ENCODE measurements around the gene BANK1.

The BANK1 gene

DNA sequence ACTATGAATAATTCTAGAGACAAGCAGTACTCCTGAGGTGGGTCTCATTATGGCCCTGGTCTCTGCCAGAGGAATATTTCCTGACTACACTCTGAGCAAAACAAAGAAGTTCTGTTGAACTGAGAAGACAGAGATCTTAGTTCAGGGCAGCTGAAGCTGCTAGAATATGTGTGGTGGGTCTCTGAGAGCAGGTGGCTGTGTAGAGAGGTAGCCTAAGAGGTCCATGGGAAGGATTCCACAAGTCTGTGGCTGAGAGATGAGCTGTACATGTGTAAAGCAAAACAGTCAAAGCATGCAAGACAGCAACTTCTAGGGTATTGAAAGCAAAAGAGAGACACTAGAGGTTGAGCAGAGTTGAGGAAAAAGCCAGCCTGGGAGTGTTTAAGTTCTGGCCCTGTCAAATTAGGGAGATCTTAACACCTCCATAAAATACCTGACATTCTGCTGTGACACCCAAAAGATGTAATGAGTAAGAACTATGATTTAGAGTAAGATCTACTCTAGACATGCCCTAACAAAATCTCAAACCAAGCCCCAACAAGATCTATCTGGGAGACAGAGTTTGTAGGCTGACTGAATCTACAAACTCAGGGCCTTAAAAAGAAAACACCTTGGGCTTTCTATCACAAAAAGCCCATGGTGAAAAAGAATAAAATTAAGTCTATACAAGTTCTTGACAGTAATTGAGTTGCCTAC, 274.4 kb downstream of the BANK1 start:
- Histone ChIP-seq H3K27me3 (ENCODE audit: insufficient read depth, low read depth, severe bottlenecking) (no peaks in the 10 kb centered on the region), H3K27ac (no peak overlapping the region), H3K36me3 (no peaks in the 10 kb centered on the region), H3K9me3 (ENCODE audit: severe bottlenecking) (no peaks in the 10 kb centered on the region), H3K4me3 (ENCODE audit: low read depth, low read length) (no peak overlapping the region)
- TF ChIP-seq, protein P1, sequence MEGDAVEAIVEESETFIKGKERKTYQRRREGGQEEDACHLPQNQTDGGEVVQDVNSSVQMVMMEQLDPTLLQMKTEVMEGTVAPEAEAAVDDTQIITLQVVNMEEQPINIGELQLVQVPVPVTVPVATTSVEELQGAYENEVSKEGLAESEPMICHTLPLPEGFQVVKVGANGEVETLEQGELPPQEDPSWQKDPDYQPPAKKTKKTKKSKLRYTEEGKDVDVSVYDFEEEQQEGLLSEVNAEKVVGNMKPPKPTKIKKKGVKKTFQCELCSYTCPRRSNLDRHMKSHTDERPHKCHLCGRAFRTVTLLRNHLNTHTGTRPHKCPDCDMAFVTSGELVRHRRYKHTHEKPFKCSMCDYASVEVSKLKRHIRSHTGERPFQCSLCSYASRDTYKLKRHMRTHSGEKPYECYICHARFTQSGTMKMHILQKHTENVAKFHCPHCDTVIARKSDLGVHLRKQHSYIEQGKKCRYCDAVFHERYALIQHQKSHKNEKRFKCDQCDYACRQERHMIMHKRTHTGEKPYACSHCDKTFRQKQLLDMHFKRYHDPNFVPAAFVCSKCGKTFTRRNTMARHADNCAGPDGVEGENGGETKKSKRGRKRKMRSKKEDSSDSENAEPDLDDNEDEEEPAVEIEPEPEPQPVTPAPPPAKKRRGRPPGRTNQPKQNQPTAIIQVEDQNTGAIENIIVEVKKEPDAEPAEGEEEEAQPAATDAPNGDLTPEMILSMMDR (IDR thresholded peaks at IDR 0.05; ENCODE audit: low read depth, low read length) = no peak
- no peak for DNase-seq

- H3K4me3 ChIP-seq (ENCODE audit: low read depth, low read length) = no peak overlapping the region
- no peak for DNase-seq
- no peaks in the 10 kb centered on the region for H3K36me3 ChIP-seq
- H3K27me3 ChIP-seq (ENCODE audit: insufficient read depth, low read depth, severe bottlenecking) = no peaks in the 10 kb centered on the region
- H3K9me3 ChIP-seq (ENCODE audit: severe bottlenecking) = no peaks in the 10 kb centered on the region
- H3K27ac ChIP-seq = no peak overlapping the region
- TF ChIP-seq, protein P1 (IDR thresholded peaks at IDR 0.05; ENCODE audit: low read depth, low read length) = no peak
Measured at GRCh38 chr4:102076622-102077021, 286.1 kb downstream of the BANK1 start.

DNA sequence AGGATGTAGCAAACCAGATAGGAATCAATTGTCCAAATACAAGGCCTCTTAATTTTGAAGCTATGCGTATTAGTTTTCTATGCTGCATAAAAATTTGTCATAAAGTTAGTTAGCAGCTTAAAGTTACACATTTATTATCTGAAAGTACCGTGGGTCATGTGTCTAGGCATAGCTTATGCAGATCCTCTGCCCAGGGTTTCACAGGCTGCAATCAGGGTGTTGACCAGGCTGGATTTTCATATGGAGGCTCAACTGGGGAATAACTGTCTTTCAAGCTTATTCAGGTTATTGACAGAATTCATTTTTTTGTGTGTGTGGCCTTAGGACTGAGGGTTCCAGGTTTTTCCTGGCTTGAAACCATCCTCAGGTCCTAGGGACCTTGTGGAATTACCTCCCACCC, 289.7 kb downstream of the BANK1 start:
- no peak for DNase-seq
- H3K9me3 ChIP-seq (ENCODE audit: severe bottlenecking) = no peaks in the 10 kb centered on the region
- TF ChIP-seq, protein P1 (IDR thresholded peaks at IDR 0.05; ENCODE audit: low read depth, low read length) = no peak

GRCh38 chr4:102089850-102090621, 299.5 kb downstream of the BANK1 start:
- TF ChIP-seq, protein P1 (IDR thresholded peaks at IDR 0.05; ENCODE audit: low read depth, low read length) = no peak
- no peak for DNase-seq
- Histone ChIP-seq H3K4me3 (ENCODE audit: low read depth, low read length) (no peak overlapping the region), H3K27me3 (ENCODE audit: insufficient read depth, low read depth, severe bottlenecking) (no peaks in the 10 kb centered on the region), H3K9me3 (ENCODE audit: severe bottlenecking) (no peaks in the 10 kb centered on the region), H3K27ac (no peak overlapping the region), H3K36me3 (no peaks in the 10 kb centered on the region)

More for the DNA sequence above, 289.7 kb downstream of the BANK1 start:
- H3K4me3 ChIP-seq (ENCODE audit: low read depth, low read length) = no peak overlapping the region
- H3K27ac ChIP-seq = no peak overlapping the region
- H3K27me3 ChIP-seq (ENCODE audit: insufficient read depth, low read depth, severe bottlenecking) = no peaks in the 10 kb centered on the region
- no peaks in the 10 kb centered on the region for H3K36me3 ChIP-seq

DNA sequence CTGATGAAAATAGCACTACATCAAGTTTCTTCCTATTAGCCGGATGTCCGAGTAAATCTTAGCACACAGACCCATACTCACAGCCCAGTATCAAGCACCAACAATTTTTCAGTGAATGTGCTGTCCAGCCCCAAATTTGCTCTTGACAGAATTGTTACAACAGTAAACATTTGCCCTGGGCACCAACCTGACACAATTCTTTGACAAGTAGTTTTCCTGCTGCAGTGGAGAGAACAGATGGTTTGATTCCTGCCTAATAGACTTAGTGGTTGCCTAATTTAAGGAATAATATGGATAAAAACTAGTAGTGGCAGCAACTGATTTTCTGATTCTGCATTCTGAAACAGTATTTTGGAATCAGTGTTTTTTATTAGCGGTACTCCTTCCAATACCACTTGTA, 301.1 kb downstream of the BANK1 start:
- Histone ChIP-seq H3K4me3 (ENCODE audit: low read depth, low read length) (no peak overlapping the region), H3K36me3 (no peaks in the 10 kb centered on the region), H3K27me3 (ENCODE audit: insufficient read depth, low read depth, severe bottlenecking) (no peaks in the 10 kb centered on the region), H3K27ac (no peak overlapping the region), H3K9me3 (ENCODE audit: severe bottlenecking) (no peaks in the 10 kb centered on the region)
- no peak for DNase-seq
- TF ChIP-seq, protein P1 (IDR thresholded peaks at IDR 0.05; ENCODE audit: low read depth, low read length) = no peak

All from WERI-Rb-1 (cell line).